IMR-90 (cell line): ENCODE data around the gene ENAH. TPM values are rescaled to one million over a fixed set of nuclear protein-coding genes. Genes with fewer than 3 reads are reported as not detected.

ENCODE experiments used
- ATAC-seq: fragments of 200-7000 bp; cut with Tn5 transposase; 2 replicates; pipeline ENCODE4 v1.9.1; 2020; ENCODE audit warnings: low read depth, mild to moderate bottlenecking, moderate library complexity
- BruUV-seq: library from RNA; stranded (reverse); fragments of 400-500 nt; replicated peaks from 2 replicates; lab custom pipeline; 2021; lab: Mats Ljungman, UMichigan
- CTCF ChIA-PET: fragments of 300-600 bp; formaldehyde crosslinking; extraction: SDS; loops from one replicate; lab custom pipeline; 2021; ENCODE audit warnings: antibody characterized with exemption; lab: Yijun Ruan, JAX
- POLR2A ChIA-PET: fragments of 300-600 bp; sonication (Branson Sonifier 250); formaldehyde crosslinking; loops from one replicate; lab custom pipeline; 2022; ENCODE audit warnings: antibody characterized with exemption; ENCODE audit not compliant: unreplicated experiment; lab: Charles Lee
- DNase-seq: peaks from one replicate; pipeline ENCODE4 v3.0.0; 2013
- H2AFZ ChIP-seq: replicated peaks from 2 replicates; pipeline ENCODE3; 2013; ENCODE audit warnings: low read length, mild to moderate bottlenecking; ENCODE audit not compliant: poor library complexity
- H2AK5ac ChIP-seq: 2 replicates; pipeline ENCODE4 v1.6.1; 2013; ENCODE audit warnings: low read depth, low read length, inconsistent platforms
- H2AK9ac ChIP-seq: replicated peaks from 2 replicates; pipeline ENCODE3; 2013; ENCODE audit warnings: mild to moderate bottlenecking, low read depth, low read length, moderate library complexity; ENCODE audit not compliant: poor library complexity
- H2BK120ac ChIP-seq: 2 replicates; pipeline ENCODE4 v1.6.1; 2013; ENCODE audit warnings: low read depth, low read length, inconsistent platforms
- H2BK15ac ChIP-seq: 3 replicates; pipeline ENCODE4 v1.6.1; 2013; ENCODE audit warnings: low read depth, low read length, inconsistent platforms
- H2BK20ac ChIP-seq: 2 replicates; pipeline ENCODE4 v1.6.1; 2013; ENCODE audit warnings: low read depth, mild to moderate bottlenecking, inconsistent platforms, low read length, moderate library complexity
- H2BK5ac ChIP-seq: 2 replicates; pipeline ENCODE4 v1.6.1; 2013; ENCODE audit warnings: mild to moderate bottlenecking, low read depth, low read length, inconsistent platforms; ENCODE audit not compliant: poor library complexity, severe bottlenecking
- H3K14ac ChIP-seq: replicated peaks from 2 replicates; pipeline ENCODE4 v1.6.1; 2013; ENCODE audit warnings: low read depth, low read length, inconsistent platforms
- H3K18ac ChIP-seq: 2 replicates; pipeline ENCODE4 v1.6.1; 2013; ENCODE audit warnings: low read depth, low read length, control low read depth
- H3K23ac ChIP-seq: 2 replicates; pipeline ENCODE4 v1.6.1; 2013; ENCODE audit warnings: low read depth, low read length, inconsistent platforms
- H3K27ac ChIP-seq: 2 replicates; pipeline ENCODE4 v1.5.1; 2013; ENCODE audit warnings: mild to moderate bottlenecking, control low read depth, low read length; ENCODE audit not compliant: insufficient read depth
- H3K27me3 ChIP-seq: 2 replicates; pipeline ENCODE4 v1.6.1; 2013; ENCODE audit warnings: low read length; ENCODE audit not compliant: control insufficient read depth, insufficient read depth
- H3K36me3 ChIP-seq: 2 replicates; pipeline ENCODE4 v1.6.1; 2013; ENCODE audit warnings: low read length, mixed read lengths; ENCODE audit not compliant: control insufficient read depth, insufficient read depth
- H3K4ac ChIP-seq: 2 replicates; pipeline ENCODE4 v1.6.1; 2013; ENCODE audit warnings: low read depth, low read length, inconsistent platforms
- H3K4me1 ChIP-seq: 2 replicates; pipeline ENCODE4 v1.6.1; 2013; ENCODE audit warnings: low read length, mixed read lengths; ENCODE audit not compliant: control insufficient read depth, insufficient read depth
- H3K4me2 ChIP-seq: 2 replicates; pipeline ENCODE4 v1.6.1; 2013; ENCODE audit warnings: low read depth, mild to moderate bottlenecking, control low read depth, low read length, moderate library complexity
- H3K4me3 ChIP-seq: 2 replicates; pipeline ENCODE4 v1.5.1; 2013; ENCODE audit warnings: low read depth, mild to moderate bottlenecking, control low read depth, low read length, moderate library complexity; ENCODE audit not compliant: insufficient read depth
- H3K56ac ChIP-seq: 2 replicates; pipeline ENCODE4 v1.6.1; 2013; ENCODE audit warnings: low read length, inconsistent platforms; ENCODE audit not compliant: insufficient read depth; ENCODE audit errors: extremely low read depth
- H3K79me1 ChIP-seq, 2 experiments: 2 replicates each; pipeline ENCODE4 v1.6.1; 2013; ENCODE audit warnings: low read length in 2 of 2, inconsistent platforms in 1 of 2, low read depth in 1 of 2
- H3K9ac ChIP-seq: 2 replicates; pipeline ENCODE4 v1.6.1; 2013; ENCODE audit warnings: low read depth, low read length, control low read depth
- H3K9me1 ChIP-seq: 2 replicates; pipeline ENCODE4 v1.6.1; 2013; ENCODE audit warnings: low read length, inconsistent platforms; ENCODE audit not compliant: insufficient read depth
- H3K9me3 ChIP-seq: 2 replicates; pipeline ENCODE4 v1.6.1; 2013; ENCODE audit warnings: low read length; ENCODE audit not compliant: control insufficient read depth, insufficient read depth
- H4K20me1 ChIP-seq: 2 replicates; pipeline ENCODE4 v1.6.1; 2013; ENCODE audit warnings: low read length, inconsistent platforms; ENCODE audit not compliant: insufficient read depth
- H4K5ac ChIP-seq: 2 replicates; pipeline ENCODE4 v1.6.1; 2013; ENCODE audit warnings: mild to moderate bottlenecking, low read depth, low read length, control low read depth
- H4K8ac ChIP-seq, 2 experiments: 2 replicates each; pipeline ENCODE4 v1.6.1; 2013; ENCODE audit warnings: low read depth in 2 of 2, low read length in 2 of 2, control low read depth in 1 of 2, inconsistent platforms in 1 of 2
- H4K91ac ChIP-seq: 2 replicates; pipeline ENCODE4 v1.6.1; 2013; ENCODE audit warnings: low read depth, low read length, inconsistent platforms; ENCODE audit not compliant: insufficient read depth
- CEBPB ChIP-seq: IDR thresholded peaks from 2 replicates; pipeline ENCODE4 v1.6.1; 2012; ENCODE audit warnings: low read depth, low read length, improper control_type of control experiment
- FOS ChIP-seq: fragments of 150-350 bp; IDR thresholded peaks from 2 replicates; pipeline ENCODE4 v1.6.1; 2016; ENCODE audit warnings: low read depth, low read length
- MXI1 ChIP-seq: IDR thresholded peaks from 2 replicates; pipeline ENCODE4 v1.6.1; 2012; ENCODE audit warnings: low read depth, mild to moderate bottlenecking, low read length, moderate library complexity, borderline replicate concordance
- NFE2L2 ChIP-seq: fragments of 150-350 bp; IDR thresholded peaks from 2 replicates; pipeline ENCODE4 v1.6.1; 2016; ENCODE audit warnings: low read depth, mild to moderate bottlenecking, low read length
- RFX5 ChIP-seq: IDR thresholded peaks from 2 replicates; pipeline ENCODE4 v1.8.0; 2012; ENCODE audit warnings: low read depth, mild to moderate bottlenecking, low read length, moderate library complexity
- SMC3 ChIP-seq: fragments of 150-350 bp; IDR thresholded peaks from 2 replicates; pipeline ENCODE4 v1.6.1; 2016; ENCODE audit warnings: low read depth, mild to moderate bottlenecking, antibody characterized with exemption, low read length, moderate library complexity
- USF2 ChIP-seq: fragments of 150-350 bp; IDR thresholded peaks from 2 replicates; pipeline ENCODE4 v1.6.1; 2017; ENCODE audit warnings: mild to moderate bottlenecking, antibody characterized with exemption, low read length, low read depth
- WGBS, 2 experiments: methylation state at CpG; one replicate each; pipeline versions ENCODE4 v1.1.5 to v1.1.7; 2013; ENCODE audit warnings: missing lambda C conversion rate in 2 of 2; ENCODE audit not compliant: insufficient read length in 1 of 2; ENCODE audit errors: extremely low coverage in 2 of 2; 5-methylcytosine and 5-hydroxymethylcytosine counted together
- dilution Hi-C: fragments of 300-500 bp; cut with HindIII; formaldehyde crosslinking; loops from one replicate; pipeline ENCODE4 v1.14.3; 2018; ENCODE audit warnings: low sequenced_read_pairs; ENCODE audit not compliant: unreplicated experiment
- in situ Hi-C: fragments of 300-500 bp; cut with MboI; formaldehyde crosslinking; loops from 3 replicates; pipeline ENCODE4 v1.14.3; 2019; ENCODE audit warnings: low sequenced_read_pairs, inconsistent platforms, mixed read lengths
- intact Hi-C: fragments of 100-400 bp; cut with micrococcal nuclease; formaldehyde crosslinking; loops from 2 replicates; pipeline ENCODE4 v1.10.0; 2022
- polyA plus RNA-seq, 3 experiments: library from polyadenylated mRNA; depleted of rRNA; stranded (reverse); fragments of >200 nt; gene quantifications; 2 replicates each; pipeline ENCODE4 v1.2.3, GENCODE V29; 2012; ENCODE audit warnings: low replicate concordance in 1 of 3
- total RNA-seq: library from RNA; depleted of rRNA; stranded (reverse); fragments of >200 nt; gene quantifications from 2 replicates; pipeline ENCODE4 v1.2.3, GENCODE V29; 2012

Gene ENAH
- total and polyA plus RNA-seq, 2 of the 4 experiments (the other 2 are of a cell fraction) = 61.3 to 86.9 TPM

DNA sequence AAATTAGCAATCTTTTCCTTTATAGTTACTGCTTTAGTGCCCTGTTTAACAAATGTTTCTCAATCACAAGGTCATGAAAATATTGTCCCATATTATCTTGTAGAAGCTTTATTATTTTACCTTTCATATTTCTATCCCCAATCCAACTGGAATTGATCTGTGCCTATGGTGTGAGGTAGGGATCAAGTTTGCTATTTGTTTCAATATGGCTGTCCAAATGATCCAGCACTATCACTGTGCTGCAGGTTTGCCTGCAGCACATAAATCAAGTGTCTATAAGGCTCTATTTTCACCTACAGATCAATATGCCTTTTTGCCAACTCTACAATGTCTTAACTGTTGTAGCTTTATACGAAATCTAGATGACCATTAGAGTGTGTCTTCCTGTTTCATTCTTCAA lies 96.2 kb downstream of the ENAH start:
- H3K4me3 ChIP-seq = no peak overlapping the region
- H2AK9ac ChIP-seq = no peak overlapping the region
- H3K14ac ChIP-seq = no peak overlapping the region
- H2BK5ac ChIP-seq = no peak overlapping the region
- H3K18ac ChIP-seq = no peak overlapping the region
- ChIA-PET CTCF (no interaction called here), POLR2A (no interaction called here)
- H3K4me1 ChIP-seq = no peaks in the 10 kb centered on the region; the same call in 1 of the 2 replicates
- H3K23ac ChIP-seq = no peak overlapping the region
- no peak overlapping the region for H2AFZ ChIP-seq
- no peak overlapping the region for H3K27ac ChIP-seq
- no peak for ATAC-seq
- no peak overlapping the region for H2BK120ac ChIP-seq
- intact Hi-C loops (no loop called here), in situ Hi-C loops (no loop called here), dilution Hi-C loops (no loop called here)
- no peak overlapping the region for H4K8ac ChIP-seq
- peaks cover 4% of the 10 kb centered on the region for H4K20me1 ChIP-seq
- no peak overlapping the region for H3K4ac ChIP-seq
- BruUV-seq = no TSS peak
- no peak overlapping the region for H2AK5ac ChIP-seq
- H3K4me2 ChIP-seq = no peak overlapping the region
- no peak overlapping the region for H4K5ac ChIP-seq
- TF ChIP-seq NFE2L2 (no peak), FOS (no peak), USF2 (no peak), CEBPB (no peak), MXI1 (no peak), SMC3 (no peak), RFX5 (no peak)
- DNase-seq = no peak
- no CpG with 5 or more reads among the region's 1 CpG for WGBS, 2 experiments
- peaks cover 21 to 22% of the 10 kb centered on the region in 2 experiments; a peak in 3 of 4 replicates for H3K79me1 ChIP-seq
- H3K56ac ChIP-seq = no peak overlapping the region
- H3K9me1 ChIP-seq = peaks cover 2% of the 10 kb centered on the region; the same call in 1 of the 2 replicates
- H3K27me3 ChIP-seq = no peaks in the 10 kb centered on the region
- peaks cover 2% of the 10 kb centered on the region; the same call in 1 of the 2 replicates for H3K9me3 ChIP-seq
- H3K9ac ChIP-seq = no peak overlapping the region
- no peak overlapping the region for H2BK20ac ChIP-seq
- H3K36me3 ChIP-seq = peaks cover 6% of the 10 kb centered on the region
- no peak overlapping the region for H4K91ac ChIP-seq
- H2BK15ac ChIP-seq = no peak overlapping the region
